Measurements from ENCODE around the gene PLA2G4E. TPM values are rescaled to one million over a fixed set of nuclear protein-coding genes. Genes with fewer than 3 reads are reported as not detected.

The PLA2G4E gene
- total RNA-seq, 1 donor = not detected

GRCh38 chr15:41994171-41994650 lies 26.6 kb downstream of the PLA2G4E start:
- H3K4me3 ChIP-seq (ENCODE audit: low read depth, low read length) = no peak overlapping the region
- DNase-seq (ENCODE audit: low read depth) = no peak
- TF ChIP-seq CTCF (IDR thresholded peaks at IDR 0.05; ENCODE audit: insufficient read depth, low read depth, low read length) = no peak

- no peak for TF ChIP-seq CTCF (IDR thresholded peaks at IDR 0.05; ENCODE audit: insufficient read depth, low read depth, low read length)
- no peak overlapping the region for H3K4me3 ChIP-seq (ENCODE audit: low read depth, low read length)
- no peak for DNase-seq (ENCODE audit: low read depth)
Observed at GRCh38 chr15:41993472-41994170, 27.2 kb downstream of the PLA2G4E start.

GRCh38 chr15:41992803-41993190 lies 28.0 kb downstream of the PLA2G4E start:
- no peak overlapping the region for H3K4me3 ChIP-seq (ENCODE audit: low read depth, low read length)
- no peak for DNase-seq (ENCODE audit: low read depth)
- TF ChIP-seq CTCF (IDR thresholded peaks at IDR 0.05; ENCODE audit: insufficient read depth, low read depth, low read length) = no peak

GRCh38 chr15:41992151-41992802 lies 28.6 kb downstream of the PLA2G4E start:
- no peak for TF ChIP-seq CTCF (IDR thresholded peaks at IDR 0.05; ENCODE audit: insufficient read depth, low read depth, low read length)
- no peak overlapping the region for H3K4me3 ChIP-seq (ENCODE audit: low read depth, low read length)
- no peak for DNase-seq (ENCODE audit: low read depth)

GRCh38 chr15:41990691-41991090 lies 30.2 kb downstream of the PLA2G4E start:
- H3K4me3 ChIP-seq (ENCODE audit: low read depth, low read length) = no peak overlapping the region
- TF ChIP-seq CTCF (IDR thresholded peaks at IDR 0.05; ENCODE audit: insufficient read depth, low read depth, low read length) = no peak
- no peak for DNase-seq (ENCODE audit: low read depth)

GRCh38 chr15:41990243-41990605 lies 30.6 kb downstream of the PLA2G4E start:
- no peak for TF ChIP-seq CTCF (IDR thresholded peaks at IDR 0.05; ENCODE audit: insufficient read depth, low read depth, low read length)
- H3K4me3 ChIP-seq (ENCODE audit: low read depth, low read length) = no peak overlapping the region
- no peak for DNase-seq (ENCODE audit: low read depth)

Data from fibroblast of villous mesenchyme (primary cell).